ENCODE data around the gene PSMA5.
"Not testable (repeated sequence)": the region's sequence is repeated elsewhere in the genome, so short reads cannot be mapped to it uniquely, and the experiment has no call there.

- TF ChIP-seq CTCF (IDR thresholded peaks at IDR 0.05); POLR2A (IDR thresholded peaks at IDR 0.05); POLR2AphosphoS5 (IDR thresholded peaks at IDR 0.05; ENCODE audit: insufficient read depth in 1 of 2, low read depth in 1 of 2): not testable (repeated sequence)
Measured at GRCh38 chr1:109373696-109374095, 52.6 kb downstream of the PSMA5 start.

Data from vagina (tissue), 2 donors.